Astrocyte (in vitro differentiated cells and primary cell): Measurements from ENCODE around the gene LAMB1. TPM values are rescaled to one million over a fixed set of nuclear protein-coding genes. Genes with fewer than 3 reads are reported as not detected.
A peak's percentile ranks its signal among the peaks of the same experiment; 100 is the strongest.

ENCODE experiments used
- DNase-seq: peaks from one replicate; pipeline ENCODE4 v3.0.0-alpha.2; 2010; ENCODE audit warnings: low read depth
- FAIRE-seq: peaks from 2 replicates; lab custom pipeline; 2011; peaks lifted over from hg19 to GRCh38; lab: Jason Lieb, UNC
- H2AFZ ChIP-seq: 2 replicates; pipeline ENCODE4 v1.6.0; 2012; ENCODE audit warnings: low read depth, low read length, inconsistent platforms
- H3K27ac ChIP-seq: 2 replicates; pipeline ENCODE4 v1.5.1; 2011; ENCODE audit warnings: low read depth, low read length, inconsistent platforms
- H3K27me3 ChIP-seq: 2 replicates; pipeline ENCODE4 v1.6.0; 2011; ENCODE audit warnings: low read length, inconsistent platforms; ENCODE audit not compliant: insufficient read depth
- H3K36me3 ChIP-seq: 2 replicates; pipeline ENCODE4 v1.5.1; 2011; ENCODE audit warnings: low read length, inconsistent platforms; ENCODE audit not compliant: insufficient read depth
- H3K4me1 ChIP-seq: 2 replicates; pipeline ENCODE4 v1.5.1; 2011; ENCODE audit warnings: low read length, inconsistent platforms; ENCODE audit not compliant: insufficient read depth
- H3K4me2 ChIP-seq: 2 replicates; pipeline ENCODE4 v1.6.0; 2012; ENCODE audit warnings: low read length, inconsistent platforms
- H3K4me3 ChIP-seq: 2 replicates; pipeline ENCODE4 v1.5.1; 2011; ENCODE audit warnings: low read depth, mild to moderate bottlenecking, low read length, inconsistent platforms; ENCODE audit not compliant: insufficient read depth
- H3K79me2 ChIP-seq: 2 replicates; pipeline ENCODE4 v1.6.0; 2012; ENCODE audit warnings: mild to moderate bottlenecking, low read length, inconsistent platforms; ENCODE audit not compliant: insufficient read depth
- H3K9ac ChIP-seq: 2 replicates; pipeline ENCODE4 v1.6.0; 2012; ENCODE audit warnings: mild to moderate bottlenecking, low read length, inconsistent platforms
- H3K9me3 ChIP-seq: 2 replicates; pipeline ENCODE4 v1.5.1; 2012; ENCODE audit warnings: low read depth, mild to moderate bottlenecking, low read length, inconsistent platforms; ENCODE audit not compliant: insufficient read depth
- H4K20me1 ChIP-seq: 2 replicates; pipeline ENCODE4 v1.6.0; 2012; ENCODE audit warnings: low read length, inconsistent platforms; ENCODE audit not compliant: insufficient read depth
- H3K27ac Mint-ChIP-seq: one replicate; pipeline ENCODE4 v1.8.0; 2021; ENCODE audit warnings: mild to moderate bottlenecking, mixed read lengths; ENCODE audit not compliant: unreplicated experiment
- H3K27me3 Mint-ChIP-seq: one replicate; pipeline ENCODE4 v1.8.0; 2021; ENCODE audit warnings: low read depth, mixed read lengths; ENCODE audit not compliant: unreplicated experiment
- H3K36me3 Mint-ChIP-seq: one replicate; pipeline ENCODE4 v1.8.0; 2021; ENCODE audit warnings: low read depth, mixed read lengths; ENCODE audit not compliant: unreplicated experiment
- H3K4me1 Mint-ChIP-seq: one replicate; pipeline ENCODE4 v1.8.0; 2021; ENCODE audit warnings: low read depth, mixed read lengths; ENCODE audit not compliant: unreplicated experiment
- H3K4me3 Mint-ChIP-seq: one replicate; pipeline ENCODE4 v1.8.0; 2021; ENCODE audit warnings: mild to moderate bottlenecking, moderate library complexity, mixed read lengths; ENCODE audit not compliant: unreplicated experiment
- H3K9me3 Mint-ChIP-seq: one replicate; pipeline ENCODE4 v1.8.0; 2021; ENCODE audit warnings: mild to moderate bottlenecking, mixed read lengths; ENCODE audit not compliant: unreplicated experiment
- CTCF ChIP-seq: IDR thresholded peaks from 2 replicates; pipeline ENCODE4 v1.5.1; 2011; ENCODE audit warnings: low read depth, mild to moderate bottlenecking, inconsistent platforms, low read length, moderate library complexity; ENCODE audit not compliant: insufficient read depth
- EZH2 ChIP-seq: IDR thresholded peaks from 2 replicates; pipeline ENCODE4 v1.6.1; 2012; ENCODE audit warnings: mild to moderate bottlenecking, low read length, inconsistent platforms; ENCODE audit not compliant: insufficient read depth
- total RNA-seq: library from RNA; stranded (reverse); gene quantifications from 2 replicates; pipeline ENCODE4 v1.2.1, GENCODE V29; 2021

Gene LAMB1
- total RNA-seq, 1 donor from 2014 or later = 403 TPM

GRCh38 chr7:107998150-107998549 lies 4.8 kb downstream of the LAMB1 start:
- peak overlapping the region; percentile 90 for H3K4me3 ChIP-seq
- peak overlapping the region; percentile 13 for H3K9ac ChIP-seq
- H2AFZ ChIP-seq = no peak overlapping the region
- Mint-ChIP-seq H3K9me3 (no peaks in the 10 kb centered on the region), H3K4me1 (peaks cover 61% of the 10 kb centered on the region), H3K36me3 (peaks cover 21% of the 10 kb centered on the region), H3K27ac (peak overlapping the region; percentile 76), H3K27me3 (no peaks in the 10 kb centered on the region), H3K4me3 (peak overlapping the region; percentile 98)
- H3K4me1 ChIP-seq = peaks cover 75% of the 10 kb centered on the region
- TF ChIP-seq EZH2 = no peak
- TF ChIP-seq CTCF = no peak
- FAIRE-seq = no peak
- H3K27me3 ChIP-seq = no peaks in the 10 kb centered on the region
- peaks cover 73% of the 10 kb centered on the region for H3K79me2 ChIP-seq
- peaks cover 18% of the 10 kb centered on the region for H4K20me1 ChIP-seq
- H3K9me3 ChIP-seq = no peaks in the 10 kb centered on the region
- peak overlapping the region; percentile 91 for H3K27ac ChIP-seq
- H3K36me3 ChIP-seq = peaks cover 56% of the 10 kb centered on the region
- peak; percentile 58 for DNase-seq
- H3K4me2 ChIP-seq = peak overlapping the region; percentile 95

- peak overlapping the region; percentile 92 for H3K27ac Mint-ChIP-seq
- H2AFZ ChIP-seq = no peak overlapping the region
- peak overlapping the region; percentile 34 for H3K4me3 ChIP-seq
- no peaks in the 10 kb centered on the region for H3K27me3 Mint-ChIP-seq
- H4K20me1 ChIP-seq = peaks cover 17% of the 10 kb centered on the region
- no peaks in the 10 kb centered on the region for H3K9me3 ChIP-seq
- H3K79me2 ChIP-seq = peaks cover 72% of the 10 kb centered on the region
- H3K4me3 Mint-ChIP-seq = peak overlapping the region; percentile 51
- H3K4me1 Mint-ChIP-seq = peaks cover 65% of the 10 kb centered on the region
- FAIRE-seq (no peak), DNase-seq (peak; percentile 77)
- TF ChIP-seq CTCF = no peak
- peak overlapping the region; percentile 91 for H3K27ac ChIP-seq
- H3K4me1 ChIP-seq = peaks cover 75% of the 10 kb centered on the region
- H3K9ac ChIP-seq = peak overlapping the region; percentile 79
- peak overlapping the region; percentile 95 for H3K4me2 ChIP-seq
- peaks cover 23% of the 10 kb centered on the region for H3K36me3 Mint-ChIP-seq
- peaks cover 68% of the 10 kb centered on the region for H3K36me3 ChIP-seq
- no peaks in the 10 kb centered on the region for H3K27me3 ChIP-seq
- H3K9me3 Mint-ChIP-seq = peaks cover 3% of the 10 kb centered on the region
Measured at GRCh38 chr7:107996072-107996882, 6.7 kb downstream of the LAMB1 start.
